Stimulated activated naive CD8-positive, alpha-beta T cell treated with anti-CD3 and anti-CD28 coated beads, Interleukin-15, Interleukin-2, amounts not matched to agents 100 ng/mL and 50 ng/mL, for 24 hours (primary cell): Measurements from ENCODE around the gene MBD5.
A peak's percentile ranks its signal among the peaks of the same experiment; 100 is the strongest.

Experiments used
- H3K27ac Mint-ChIP-seq: one replicate; pipeline ENCODE4 v1.8.0; 2021; ENCODE audit warnings: mild to moderate bottlenecking, mixed read lengths
- H3K27me3 Mint-ChIP-seq: one replicate; pipeline ENCODE4 v1.8.0; 2021; ENCODE audit warnings: mixed read lengths
- H3K36me3 Mint-ChIP-seq: one replicate; pipeline ENCODE4 v1.8.0; 2021; ENCODE audit warnings: low read depth, mixed read lengths
- H3K4me1 Mint-ChIP-seq: one replicate; pipeline ENCODE4 v1.8.0; 2021; ENCODE audit warnings: low read depth, mixed read lengths
- H3K4me3 Mint-ChIP-seq: one replicate; pipeline ENCODE4 v1.8.0; 2021; ENCODE audit warnings: mild to moderate bottlenecking, mixed read lengths
- H3K9me3 Mint-ChIP-seq: one replicate; pipeline ENCODE4 v1.8.0; 2021; ENCODE audit warnings: mixed read lengths

Gene MBD5

GRCh38 chr2:148495586-148495985 lies 474.7 kb downstream of the MBD5 start:
- Mint-ChIP-seq H3K4me3 (no peak overlapping the region), H3K27ac (no peak overlapping the region)

GRCh38 chr2:148501545-148501944 lies 480.7 kb downstream of the MBD5 start:
- no peaks in the 10 kb centered on the region for H3K36me3 Mint-ChIP-seq
- H3K27me3 Mint-ChIP-seq: no peaks in the 10 kb centered on the region
- H3K9me3 Mint-ChIP-seq: no peaks in the 10 kb centered on the region
- no peak overlapping the region for H3K4me3 Mint-ChIP-seq
- no peak overlapping the region for H3K27ac Mint-ChIP-seq
- H3K4me1 Mint-ChIP-seq: no peaks in the 10 kb centered on the region

More at GRCh38 chr2:148495586-148495985, 474.7 kb downstream of the MBD5 start:
- Mint-ChIP-seq H3K9me3 (no peaks in the 10 kb centered on the region), H3K4me1 (peaks cover 5% of the 10 kb centered on the region), H3K27me3 (no peaks in the 10 kb centered on the region), H3K36me3 (no peaks in the 10 kb centered on the region)

- H3K4me3 Mint-ChIP-seq: no peak overlapping the region
- H3K9me3 Mint-ChIP-seq: no peaks in the 10 kb centered on the region
- H3K27ac Mint-ChIP-seq: no peak overlapping the region
- H3K36me3 Mint-ChIP-seq: no peaks in the 10 kb centered on the region
- no peaks in the 10 kb centered on the region for H3K4me1 Mint-ChIP-seq
- no peaks in the 10 kb centered on the region for H3K27me3 Mint-ChIP-seq
Measured at GRCh38 chr2:148503516-148503915, 482.6 kb downstream of the MBD5 start.

GRCh38 chr2:148507970-148508369 lies 487.1 kb downstream of the MBD5 start:
- H3K4me1 Mint-ChIP-seq: peaks cover 23% of the 10 kb centered on the region
- H3K4me3 Mint-ChIP-seq: no peak overlapping the region
- no peaks in the 10 kb centered on the region for H3K27me3 Mint-ChIP-seq
- H3K9me3 Mint-ChIP-seq: no peaks in the 10 kb centered on the region
- no peaks in the 10 kb centered on the region for H3K36me3 Mint-ChIP-seq
- no peak overlapping the region for H3K27ac Mint-ChIP-seq

DNA sequence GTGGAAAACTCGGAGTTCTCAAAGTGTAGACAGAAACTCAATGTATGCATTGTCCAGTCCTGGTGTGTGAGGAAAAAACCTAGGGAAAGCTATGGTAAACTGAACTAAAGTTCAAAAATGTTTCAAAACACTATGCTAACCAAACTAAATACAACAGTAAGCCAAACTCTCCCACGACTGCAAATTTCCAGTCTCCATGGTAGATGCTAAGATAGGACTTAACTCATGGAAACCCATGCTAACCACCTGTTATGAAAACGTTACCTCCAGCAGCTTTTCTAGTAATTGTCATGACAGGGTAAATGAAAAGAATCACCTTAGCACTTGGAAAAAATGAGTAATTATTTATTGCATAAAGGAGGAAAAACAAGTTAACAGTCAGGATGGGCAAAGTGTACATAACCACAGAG lies 488.0 kb downstream of the MBD5 start:
- H3K9me3 Mint-ChIP-seq: no peaks in the 10 kb centered on the region
- H3K27ac Mint-ChIP-seq: peak overlapping the region; percentile 76
- H3K4me3 Mint-ChIP-seq: peak overlapping the region; percentile 63
- H3K4me1 Mint-ChIP-seq: peaks cover 23% of the 10 kb centered on the region
- H3K36me3 Mint-ChIP-seq: no peaks in the 10 kb centered on the region
- H3K27me3 Mint-ChIP-seq: no peaks in the 10 kb centered on the region

- Mint-ChIP-seq H3K9me3 (no peaks in the 10 kb centered on the region), H3K4me3 (peak overlapping the region; percentile 63), H3K4me1 (peaks cover 23% of the 10 kb centered on the region), H3K36me3 (no peaks in the 10 kb centered on the region), H3K27me3 (no peaks in the 10 kb centered on the region), H3K27ac (peak overlapping the region; percentile 76)
Measured at GRCh38 chr2:148509288-148509902, 488.5 kb downstream of the MBD5 start.

GRCh38 chr2:148511883-148512282 lies 491.0 kb downstream of the MBD5 start:
- Mint-ChIP-seq H3K4me1 (peaks cover 30% of the 10 kb centered on the region), H3K27ac (no peak overlapping the region), H3K9me3 (no peaks in the 10 kb centered on the region), H3K36me3 (no peaks in the 10 kb centered on the region), H3K27me3 (no peaks in the 10 kb centered on the region), H3K4me3 (no peak overlapping the region)

DNA sequence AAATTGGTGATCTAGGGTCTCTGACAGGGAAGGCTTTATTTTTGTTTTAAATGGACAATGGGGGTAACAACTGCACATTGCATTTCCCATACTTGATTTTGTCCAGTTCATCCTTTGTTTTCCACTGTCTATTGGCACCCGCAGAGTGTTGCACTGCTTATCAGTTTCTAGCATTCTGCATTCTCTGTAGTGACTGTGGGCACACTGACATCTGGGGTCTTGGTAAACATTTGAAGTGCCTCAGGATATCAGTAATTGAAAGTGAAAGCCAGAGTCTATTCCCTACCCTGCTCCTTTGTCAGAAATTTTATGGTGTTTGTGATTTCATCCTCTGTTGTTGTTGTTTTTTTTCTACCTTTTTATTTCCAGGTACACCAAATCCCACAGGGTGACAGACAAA lies 491.6 kb downstream of the MBD5 start:
- Mint-ChIP-seq H3K27me3 (no peaks in the 10 kb centered on the region), H3K27ac (no peak overlapping the region), H3K36me3 (no peaks in the 10 kb centered on the region), H3K4me1 (peaks cover 30% of the 10 kb centered on the region), H3K4me3 (no peak overlapping the region), H3K9me3 (no peaks in the 10 kb centered on the region)

GRCh38 chr2:148513427-148513826 lies 492.5 kb downstream of the MBD5 start:
- Mint-ChIP-seq H3K4me1 (peaks cover 30% of the 10 kb centered on the region), H3K36me3 (no peaks in the 10 kb centered on the region), H3K27ac (no peak overlapping the region), H3K9me3 (no peaks in the 10 kb centered on the region), H3K27me3 (no peaks in the 10 kb centered on the region), H3K4me3 (no peak overlapping the region)

DNA sequence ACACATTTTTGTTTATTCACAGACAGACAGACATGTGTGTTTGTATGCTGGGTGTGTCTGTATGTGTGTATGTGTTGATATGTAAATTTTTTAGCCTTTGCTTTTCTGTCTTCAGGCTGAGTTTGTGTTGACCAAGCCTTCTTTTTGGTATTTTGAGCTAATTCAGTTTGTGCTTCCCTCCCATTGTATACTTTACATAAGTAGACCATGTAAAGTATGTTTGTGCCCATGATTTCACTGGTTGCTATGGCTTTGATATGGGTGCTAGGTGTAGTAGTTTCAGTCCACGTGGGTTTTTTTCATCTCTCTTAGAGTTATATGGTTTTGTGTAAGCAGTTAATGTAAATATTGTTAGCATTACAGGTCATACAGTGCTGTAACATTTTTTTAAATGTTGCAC lies 494.2 kb downstream of the MBD5 start:
- Mint-ChIP-seq H3K9me3 (no peaks in the 10 kb centered on the region), H3K27ac (no peak overlapping the region), H3K4me1 (peaks cover 15% of the 10 kb centered on the region), H3K36me3 (no peaks in the 10 kb centered on the region), H3K4me3 (no peak overlapping the region), H3K27me3 (no peaks in the 10 kb centered on the region)

DNA sequence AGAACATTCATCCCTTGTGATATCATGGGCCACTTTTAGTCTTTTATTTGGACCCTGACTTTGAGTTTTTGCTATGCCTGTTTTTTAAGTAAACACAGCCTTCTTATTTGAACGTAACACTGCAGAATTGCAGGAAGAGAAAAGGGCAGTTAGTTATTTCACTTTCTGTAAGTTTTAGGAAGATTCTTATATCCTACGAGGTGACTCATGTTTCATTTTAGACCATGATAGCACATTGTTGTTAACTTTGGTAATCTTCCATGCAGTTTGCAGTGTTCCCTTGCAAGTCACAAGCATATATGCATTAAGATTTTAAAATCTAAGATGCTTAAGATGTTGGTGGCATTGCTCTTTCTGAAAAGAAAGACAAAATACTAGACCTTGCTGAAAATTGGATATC lies 495.1 kb downstream of the MBD5 start:
- peaks cover 18% of the 10 kb centered on the region for H3K4me1 Mint-ChIP-seq
- no peak overlapping the region for H3K4me3 Mint-ChIP-seq
- no peaks in the 10 kb centered on the region for H3K36me3 Mint-ChIP-seq
- no peak overlapping the region for H3K27ac Mint-ChIP-seq
- H3K27me3 Mint-ChIP-seq: no peaks in the 10 kb centered on the region
- no peaks in the 10 kb centered on the region for H3K9me3 Mint-ChIP-seq

DNA sequence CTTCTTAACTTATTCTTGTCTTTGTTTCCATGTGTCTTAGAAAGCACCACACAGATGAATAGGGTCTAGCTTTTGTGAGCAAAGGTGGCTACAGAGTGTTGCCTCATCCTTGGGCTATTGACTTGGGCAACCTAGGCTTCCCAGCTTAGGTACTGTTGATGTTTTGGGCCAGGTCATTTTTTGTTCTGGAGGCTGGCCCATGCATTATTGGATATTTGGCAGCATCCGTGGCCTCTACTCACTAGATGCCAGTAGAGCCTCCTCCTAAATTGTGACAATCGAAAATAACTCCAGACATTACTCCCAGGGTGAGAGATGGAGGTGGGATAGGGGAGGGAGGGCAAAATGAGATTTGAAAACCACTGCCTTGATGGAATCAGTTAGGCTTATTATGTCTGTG lies 496.4 kb downstream of the MBD5 start:
- Mint-ChIP-seq H3K4me1 (peaks cover 22% of the 10 kb centered on the region), H3K9me3 (no peaks in the 10 kb centered on the region), H3K27me3 (no peaks in the 10 kb centered on the region), H3K27ac (no peak overlapping the region), H3K4me3 (no peak overlapping the region), H3K36me3 (no peaks in the 10 kb centered on the region)

DNA sequence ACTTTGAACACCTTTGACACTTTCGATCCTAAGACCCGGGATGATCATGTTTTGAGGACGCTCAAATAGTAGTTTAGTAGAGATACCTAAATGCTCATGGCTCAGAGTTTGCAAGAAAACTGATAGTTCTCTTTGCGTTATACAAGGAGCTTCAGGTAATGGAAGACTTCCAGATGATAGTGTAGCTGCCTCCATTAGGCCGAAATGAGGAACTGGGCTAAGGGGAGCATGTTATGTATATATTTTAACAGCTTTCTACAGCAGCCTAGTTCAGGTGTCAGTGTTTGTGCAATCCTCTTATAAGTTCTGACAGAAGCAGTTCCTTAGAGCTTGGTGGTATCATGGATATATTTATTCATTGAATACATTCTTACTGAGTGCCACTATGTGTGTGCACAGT lies 496.9 kb downstream of the MBD5 start:
- Mint-ChIP-seq H3K27ac (no peak overlapping the region), H3K4me3 (no peak overlapping the region), H3K27me3 (no peaks in the 10 kb centered on the region), H3K4me1 (peaks cover 21% of the 10 kb centered on the region), H3K9me3 (no peaks in the 10 kb centered on the region), H3K36me3 (no peaks in the 10 kb centered on the region)

DNA sequence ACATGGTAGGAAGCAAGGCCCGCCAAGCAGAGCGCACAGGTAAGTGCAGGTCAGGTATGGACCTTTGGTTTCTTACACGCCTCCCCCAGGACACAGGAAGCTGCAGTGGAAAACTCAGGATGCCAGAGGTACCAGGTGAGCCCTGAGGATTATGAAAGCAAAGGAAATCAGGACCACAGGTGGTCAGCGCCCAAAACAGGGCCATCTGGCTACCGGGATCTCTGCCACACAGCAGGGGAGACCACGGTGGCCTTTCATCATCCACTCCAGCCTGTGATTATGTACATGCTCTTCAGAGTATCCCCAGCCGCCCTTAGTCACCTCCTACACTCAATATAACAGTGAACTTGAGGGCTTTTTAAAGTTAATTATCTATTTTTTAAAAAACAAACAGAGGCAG lies 498.1 kb downstream of the MBD5 start:
- no peak overlapping the region for H3K4me3 Mint-ChIP-seq
- H3K36me3 Mint-ChIP-seq: no peaks in the 10 kb centered on the region
- H3K27ac Mint-ChIP-seq: no peak overlapping the region
- peaks cover 33% of the 10 kb centered on the region for H3K4me1 Mint-ChIP-seq
- no peaks in the 10 kb centered on the region for H3K9me3 Mint-ChIP-seq
- H3K27me3 Mint-ChIP-seq: no peaks in the 10 kb centered on the region

GRCh38 chr2:148521181-148521580 lies 500.3 kb downstream of the MBD5 start:
- no peak overlapping the region for H3K27ac Mint-ChIP-seq
- no peaks in the 10 kb centered on the region for H3K27me3 Mint-ChIP-seq
- peaks cover 47% of the 10 kb centered on the region for H3K4me1 Mint-ChIP-seq
- H3K4me3 Mint-ChIP-seq: no peak overlapping the region
- no peaks in the 10 kb centered on the region for H3K36me3 Mint-ChIP-seq
- no peaks in the 10 kb centered on the region for H3K9me3 Mint-ChIP-seq

DNA sequence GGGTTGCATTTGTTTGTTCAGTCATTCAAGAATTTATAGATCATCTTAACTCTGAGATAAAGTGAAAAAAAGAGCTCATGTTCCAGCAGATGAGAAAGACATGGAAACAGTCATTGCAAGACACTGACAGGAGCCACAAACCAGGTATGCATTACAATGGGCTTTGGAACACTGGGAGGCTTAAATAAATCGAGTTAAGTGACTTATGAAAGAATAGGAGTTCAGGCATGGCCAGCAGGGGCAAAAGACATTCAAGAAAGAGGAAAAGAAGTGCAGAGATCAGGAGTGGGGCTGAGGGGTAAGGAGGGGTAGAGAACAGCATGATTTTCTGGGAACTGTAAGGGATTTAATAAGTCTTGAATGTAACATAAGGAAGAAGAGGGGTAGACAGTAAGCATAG lies 502.4 kb downstream of the MBD5 start:
- H3K4me3 Mint-ChIP-seq: no peak overlapping the region
- H3K9me3 Mint-ChIP-seq: no peaks in the 10 kb centered on the region
- H3K36me3 Mint-ChIP-seq: no peaks in the 10 kb centered on the region
- no peaks in the 10 kb centered on the region for H3K27me3 Mint-ChIP-seq
- H3K4me1 Mint-ChIP-seq: peaks cover 66% of the 10 kb centered on the region
- H3K27ac Mint-ChIP-seq: peak overlapping the region; percentile 49
